ENCODE data around the gene ITSN1.

The ITSN1 gene

GRCh38 chr21:33886321-33886720, 244.0 kb downstream of the ITSN1 start:
- no peak for DNase-seq (ENCODE audit: low read depth in 3 of 3)

GRCh38 chr21:33890187-33890586, 247.9 kb downstream of the ITSN1 start:
- DNase-seq (ENCODE audit: low read depth in 3 of 3) = no peak

GRCh38 chr21:33892853-33893252, 250.6 kb downstream of the ITSN1 start:
- DNase-seq (ENCODE audit: low read depth in 3 of 3) = no peak

- no peak for DNase-seq (ENCODE audit: low read depth in 3 of 3)
Measured at GRCh38 chr21:33893917-33894316, 251.6 kb downstream of the ITSN1 start.

GRCh38 chr21:33894736-33895288, 252.5 kb downstream of the ITSN1 start:
- DNase-seq (ENCODE audit: low read depth in 3 of 3) = peak; percentile 36 to 64 (median 60)

GRCh38 chr21:33895356-33895755, 253.1 kb downstream of the ITSN1 start:
- DNase-seq (ENCODE audit: low read depth in 3 of 3) = no peak

- DNase-seq (ENCODE audit: low read depth in 3 of 3) = no peak
Measured at GRCh38 chr21:33896691-33897090, 254.4 kb downstream of the ITSN1 start.

GRCh38 chr21:33897098-33897497, 254.8 kb downstream of the ITSN1 start:
- DNase-seq (ENCODE audit: low read depth in 3 of 3) = no peak

- DNase-seq (ENCODE audit: low read depth in 3 of 3) = no peak
Measured at GRCh38 chr21:33897739-33898138, 255.4 kb downstream of the ITSN1 start.

GRCh38 chr21:33898586-33898985, 256.3 kb downstream of the ITSN1 start:
- no peak for DNase-seq (ENCODE audit: low read depth in 3 of 3)

- no peak for DNase-seq (ENCODE audit: low read depth in 3 of 3)
Measured at GRCh38 chr21:33899199-33899598, 256.9 kb downstream of the ITSN1 start.

- DNase-seq (ENCODE audit: low read depth in 3 of 3) = no peak
Measured at GRCh38 chr21:33901412-33902288, 259.3 kb downstream of the ITSN1 start.

- no peak for DNase-seq (ENCODE audit: low read depth in 3 of 3)
Measured at GRCh38 chr21:33902349-33902748, 260.0 kb downstream of the ITSN1 start.

- no peak for DNase-seq (ENCODE audit: low read depth in 3 of 3)
Measured at GRCh38 chr21:33904041-33904440, 261.7 kb downstream of the ITSN1 start.

GRCh38 chr21:33908760-33909159, 266.5 kb downstream of the ITSN1 start:
- DNase-seq (ENCODE audit: low read depth in 3 of 3) = peak in 2 of 3 donors; percentile 28 to 65

GRCh38 chr21:33909756-33910155, 267.5 kb downstream of the ITSN1 start:
- DNase-seq (ENCODE audit: low read depth in 3 of 3) = no peak

GRCh38 chr21:33914188-33914587, 271.9 kb downstream of the ITSN1 start:
- no peak for DNase-seq (ENCODE audit: low read depth in 3 of 3)

- DNase-seq (ENCODE audit: low read depth in 3 of 3) = peak; percentile 93 to 96 (median 93)
Measured at GRCh38 chr21:33915368-33916199, 273.3 kb downstream of the ITSN1 start, which contains the start of gene ATP5PO. TSS of gene ATP5PO (minus strand) at chr21:33915804. CDS start at chr21:33915763, 41 bp downstream.

GRCh38 chr21:33916200-33916567, 273.9 kb downstream of the ITSN1 start:
- DNase-seq (ENCODE audit: low read depth in 3 of 3) = no peak

- DNase-seq (ENCODE audit: low read depth in 3 of 3) = no peak
Measured at GRCh38 chr21:33917421-33917820, 275.1 kb downstream of the ITSN1 start.

- peak; percentile 71 to 94 (median 92) for DNase-seq (ENCODE audit: low read depth in 3 of 3)
Measured at GRCh38 chr21:33924079-33924765, 281.9 kb downstream of the ITSN1 start.

- DNase-seq (ENCODE audit: low read depth in 3 of 3) = no peak
Measured at GRCh38 chr21:33924766-33925100, 282.4 kb downstream of the ITSN1 start.
